NCI-H226 (cell line): ENCODE data around the gene WARS2.

Source experiments
- DNase-seq: peaks from one replicate; pipeline ENCODE4 v3.0.0-alpha.2; 2015

Gene WARS2

DNA sequence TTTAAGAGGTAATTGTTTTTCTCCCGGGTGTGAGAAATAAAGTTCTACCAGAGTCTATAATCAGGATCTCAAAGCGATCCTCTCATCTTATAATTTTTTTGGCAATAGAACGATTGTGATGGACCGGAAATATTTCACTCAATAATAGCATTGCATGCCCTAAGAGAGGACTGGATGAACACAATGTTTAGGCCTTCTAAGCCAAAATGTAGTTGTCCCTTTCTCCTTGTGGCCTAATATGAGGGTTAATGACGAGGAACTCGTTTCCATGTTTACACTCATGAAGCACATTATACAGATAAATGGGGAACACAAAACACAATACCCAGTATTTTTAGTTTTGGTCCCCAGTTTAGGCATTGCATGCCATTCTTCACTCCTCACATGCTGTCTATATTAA lies 158.2 kb downstream of the WARS2 start:
- DNase-seq, result no peak

DNA sequence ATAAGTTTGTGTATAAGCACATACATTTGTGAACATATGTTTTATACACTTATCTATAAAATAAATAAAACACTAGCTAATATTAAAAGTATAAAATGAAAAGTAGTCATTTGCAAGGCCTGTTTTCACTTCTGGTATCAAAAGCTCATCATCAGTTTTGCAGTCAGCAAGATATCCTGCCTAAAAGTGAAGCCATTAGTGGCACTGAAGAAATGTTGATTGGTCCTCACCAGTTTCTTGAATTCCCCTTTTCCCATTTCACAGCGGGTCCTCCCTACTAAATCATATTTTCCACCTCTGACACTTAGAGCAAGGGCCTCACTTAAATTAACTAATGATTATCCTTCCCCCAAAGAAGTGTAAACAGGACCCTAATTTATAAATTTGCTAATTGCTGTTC lies 159.0 kb downstream of the WARS2 start:
- DNase-seq, result no peak
